Endodermal cell (in vitro differentiated cells): Measurements from ENCODE around the gene CLTB. TPM values are rescaled to one million over a fixed set of nuclear protein-coding genes. Genes with fewer than 3 reads are reported as not detected.
A peak's percentile ranks its signal among the peaks of the same experiment; 100 is the strongest.

Source experiments
- DNase-seq: peaks from one replicate; pipeline ENCODE4 v3.0.0-alpha.2; 2017
- H3K27ac ChIP-seq: 2 replicates; pipeline ENCODE4 v1.5.1; 2013; ENCODE audit warnings: mild to moderate bottlenecking, low read depth, low read length, moderate library complexity
- H3K27me3 ChIP-seq: 2 replicates; pipeline ENCODE4 v1.6.1; 2013; ENCODE audit warnings: mild to moderate bottlenecking, low read length, moderate library complexity; ENCODE audit not compliant: insufficient read depth, control insufficient read depth, poor library complexity, severe bottlenecking
- H3K36me3 ChIP-seq: 2 replicates; pipeline ENCODE4 v1.7.0; 2013; ENCODE audit warnings: mild to moderate bottlenecking, low read length, moderate library complexity; ENCODE audit not compliant: control insufficient read depth, insufficient read depth
- H3K4me1 ChIP-seq: one replicate; pipeline ENCODE4 v1.7.0; 2013; ENCODE audit warnings: low read length; ENCODE audit not compliant: control insufficient read depth, insufficient read depth
- H3K4me3 ChIP-seq: 2 replicates; pipeline ENCODE4 v1.5.1; 2013; ENCODE audit warnings: mild to moderate bottlenecking, low read length, moderate library complexity
- H3K9ac ChIP-seq: 2 replicates; pipeline ENCODE4 v1.6.1; 2013; ENCODE audit warnings: mild to moderate bottlenecking, low read length, moderate library complexity; ENCODE audit not compliant: poor library complexity, severe bottlenecking; ENCODE audit errors: extremely low read depth
- H3K9me3 ChIP-seq: 2 replicates; pipeline ENCODE4 v1.6.1; 2013; ENCODE audit warnings: mild to moderate bottlenecking, low read length, moderate library complexity; ENCODE audit not compliant: control insufficient read depth
- H3K27ac Mint-ChIP-seq: 2 replicates; pipeline ENCODE4 v1.8.0; 2020; ENCODE audit warnings: mixed read lengths
- H3K27me3 Mint-ChIP-seq: 2 replicates; pipeline ENCODE4 v1.8.0; 2021; ENCODE audit warnings: mild to moderate bottlenecking, mixed read lengths; ENCODE audit not compliant: insufficient read depth
- H3K36me3 Mint-ChIP-seq: 2 replicates; pipeline ENCODE4 v1.8.0; 2020; ENCODE audit warnings: low read depth, mixed read lengths
- H3K4me1 Mint-ChIP-seq: 2 replicates; pipeline ENCODE4 v1.8.0; 2020; ENCODE audit warnings: mixed read lengths
- H3K4me3 Mint-ChIP-seq: 2 replicates; pipeline ENCODE4 v1.8.0; 2020; ENCODE audit warnings: mild to moderate bottlenecking, moderate library complexity, mixed read lengths
- H3K9me3 Mint-ChIP-seq: 2 replicates; pipeline ENCODE4 v1.8.0; 2020; ENCODE audit warnings: mild to moderate bottlenecking, mixed read lengths
- WGBS, 2 experiments: methylation state at CpG; one replicate each; pipeline versions ENCODE4 v1.1.5 to v1.1.7; 2013; ENCODE audit warnings: missing lambda C conversion rate in 2 of 2, mixed read lengths in 1 of 2; ENCODE audit not compliant: insufficient coverage in 1 of 2, insufficient read length in 1 of 2; 5-methylcytosine and 5-hydroxymethylcytosine counted together
- total RNA-seq, 2 donors: library from RNA; stranded (reverse); fragmentation: NEBNext Ultra II Directional in 1 of 2; extraction: Animal tissue kit (Norgen Biotek cat#: 25700) in 1 of 2; gene quantifications; 2 replicates in 1 of 2; 3 replicates in 1 of 2; pipeline ENCODE4 v1.2.1, GENCODE V29; 2021
- TF ChIP-seq, protein P1 (sequence below): fragments of 200-600 bp; sonication (generic); conservative IDR thresholded peaks from 2 replicates; pipeline ENCODE4 v1.5.0; 2021; ENCODE audit warnings: antibody characterized with exemption, mild to moderate bottlenecking

CLTB gene
- total RNA-seq, 2 donors from 2014 or later, result 40.9 to 49.7 TPM

DNA sequence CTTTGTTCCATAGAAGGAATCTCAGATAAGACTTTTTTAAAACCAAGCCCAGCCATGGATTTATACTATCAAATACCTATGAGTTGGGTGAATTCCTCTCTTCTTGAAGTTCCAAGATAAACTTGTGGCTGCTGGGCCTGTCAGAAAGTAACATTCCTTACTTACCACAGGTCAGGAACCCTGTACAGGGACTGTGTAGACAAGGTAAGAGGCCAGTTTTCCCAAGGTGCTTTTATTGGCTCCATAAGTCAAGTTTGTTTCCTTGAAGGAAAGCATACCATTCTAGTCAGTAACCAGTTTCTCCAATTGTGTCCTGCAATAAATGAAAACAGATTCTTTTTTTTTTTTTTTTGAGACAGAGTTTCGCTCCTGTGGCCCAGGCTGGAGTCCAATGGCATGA is 8.8 kb upstream of the CLTB start:
- peaks cover 2% of the 10 kb centered on the region for H3K4me1 Mint-ChIP-seq
- no peaks in the 10 kb centered on the region for H3K27me3 ChIP-seq
- peak overlapping the region; percentile 43 for H3K4me3 ChIP-seq
- H3K36me3 Mint-ChIP-seq, result peaks cover 7% of the 10 kb centered on the region
- no peak overlapping the region for H3K27ac ChIP-seq
- WGBS, 2 experiments, result 100% methylated on average over 1 of the region's 1 CpG; no CpG with 5 or more reads in 1 of the 2 experiments
- H3K27me3 Mint-ChIP-seq, result peaks cover 5% of the 10 kb centered on the region
- DNase-seq, result no peak
- H3K9me3 Mint-ChIP-seq, result peaks cover 62% of the 10 kb centered on the region
- H3K27ac Mint-ChIP-seq, result no peak overlapping the region
- peaks cover 1% of the 10 kb centered on the region for H3K4me1 ChIP-seq
- H3K36me3 ChIP-seq, result no peaks in the 10 kb centered on the region
- no peak overlapping the region for H3K4me3 Mint-ChIP-seq
- peaks cover 73% of the 10 kb centered on the region for H3K9me3 ChIP-seq
- TF ChIP-seq, protein P1, sequence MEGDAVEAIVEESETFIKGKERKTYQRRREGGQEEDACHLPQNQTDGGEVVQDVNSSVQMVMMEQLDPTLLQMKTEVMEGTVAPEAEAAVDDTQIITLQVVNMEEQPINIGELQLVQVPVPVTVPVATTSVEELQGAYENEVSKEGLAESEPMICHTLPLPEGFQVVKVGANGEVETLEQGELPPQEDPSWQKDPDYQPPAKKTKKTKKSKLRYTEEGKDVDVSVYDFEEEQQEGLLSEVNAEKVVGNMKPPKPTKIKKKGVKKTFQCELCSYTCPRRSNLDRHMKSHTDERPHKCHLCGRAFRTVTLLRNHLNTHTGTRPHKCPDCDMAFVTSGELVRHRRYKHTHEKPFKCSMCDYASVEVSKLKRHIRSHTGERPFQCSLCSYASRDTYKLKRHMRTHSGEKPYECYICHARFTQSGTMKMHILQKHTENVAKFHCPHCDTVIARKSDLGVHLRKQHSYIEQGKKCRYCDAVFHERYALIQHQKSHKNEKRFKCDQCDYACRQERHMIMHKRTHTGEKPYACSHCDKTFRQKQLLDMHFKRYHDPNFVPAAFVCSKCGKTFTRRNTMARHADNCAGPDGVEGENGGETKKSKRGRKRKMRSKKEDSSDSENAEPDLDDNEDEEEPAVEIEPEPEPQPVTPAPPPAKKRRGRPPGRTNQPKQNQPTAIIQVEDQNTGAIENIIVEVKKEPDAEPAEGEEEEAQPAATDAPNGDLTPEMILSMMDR, result no peak
- no peak overlapping the region for H3K9ac ChIP-seq

DNA sequence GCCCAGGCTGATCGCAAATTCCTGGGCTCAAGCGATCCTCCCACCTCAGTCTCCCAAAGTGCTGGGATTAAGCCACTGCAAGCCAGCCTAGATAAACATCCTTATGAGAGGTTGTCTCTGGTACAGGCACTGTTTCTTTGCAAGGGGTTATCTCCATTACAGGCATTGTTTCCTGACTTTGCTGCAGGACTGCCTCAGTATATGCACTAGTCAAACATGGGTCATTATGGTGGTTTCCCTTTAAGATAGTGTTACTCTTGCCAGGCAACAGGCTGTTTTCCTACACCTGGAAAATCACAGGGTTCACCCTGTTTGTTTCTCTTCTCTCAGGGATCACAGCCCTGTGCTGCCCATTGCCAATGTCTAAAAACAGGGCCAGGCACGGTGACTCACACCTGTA is 7.8 kb upstream of the CLTB start:
- Histone ChIP-seq H3K27ac (no peak overlapping the region), H3K4me3 (peak overlapping the region; percentile 72), H3K9ac (no peak overlapping the region), H3K36me3 (no peaks in the 10 kb centered on the region), H3K27me3 (no peaks in the 10 kb centered on the region), H3K4me1 (no peaks in the 10 kb centered on the region), H3K9me3 (peaks cover 79% of the 10 kb centered on the region)
- TF ChIP-seq, protein P1, result no peak
- 80 to 96% methylated on average over 3 of the region's 3 CpGs for WGBS, 2 experiments
- Mint-ChIP-seq H3K27ac (no peak overlapping the region), H3K27me3 (peaks cover 5% of the 10 kb centered on the region), H3K4me3 (no peak overlapping the region), H3K36me3 (peaks cover 7% of the 10 kb centered on the region), H3K4me1 (peaks cover 2% of the 10 kb centered on the region), H3K9me3 (peaks cover 70% of the 10 kb centered on the region)
- no peak for DNase-seq

DNA sequence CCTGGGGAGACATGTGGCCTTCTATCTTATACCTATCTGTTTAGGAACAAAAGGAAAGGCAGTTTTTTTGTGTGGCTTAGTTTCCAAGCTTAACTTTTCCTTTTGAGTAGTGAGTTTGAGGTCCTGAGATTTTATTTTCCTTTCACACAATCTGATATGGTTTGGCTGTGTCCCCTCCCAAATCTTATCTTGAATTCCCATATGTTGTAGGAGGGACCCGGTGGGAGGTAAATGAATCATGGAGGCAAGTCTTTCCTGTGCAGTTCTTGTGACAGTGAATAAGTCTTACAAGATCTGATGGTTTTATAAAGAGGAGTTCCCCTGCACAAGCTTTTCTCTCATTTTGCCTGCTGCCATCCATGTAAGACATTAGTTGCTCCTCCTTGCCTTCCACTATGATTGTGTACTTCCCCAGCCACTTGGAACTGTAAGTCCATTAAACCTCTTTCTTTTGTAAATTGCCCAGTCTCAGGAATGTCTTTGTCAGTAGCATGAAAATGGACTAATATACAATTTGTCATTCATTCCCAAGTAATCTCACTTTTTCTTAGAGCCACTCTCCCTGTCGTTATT is 4.7 kb upstream of the CLTB start:
- Histone ChIP-seq H3K27ac (no peak overlapping the region), H3K27me3 (no peaks in the 10 kb centered on the region), H3K4me1 (no peaks in the 10 kb centered on the region), H3K9me3 (peaks cover 70% of the 10 kb centered on the region), H3K36me3 (no peaks in the 10 kb centered on the region), H3K9ac (no peak overlapping the region), H3K4me3 (peak overlapping the region; percentile 72)
- Mint-ChIP-seq H3K27ac (peak overlapping the region; percentile 82), H3K4me3 (no peak overlapping the region), H3K36me3 (peaks cover 13% of the 10 kb centered on the region), H3K9me3 (peaks cover 86% of the 10 kb centered on the region), H3K4me1 (peaks cover 2% of the 10 kb centered on the region), H3K27me3 (peaks cover 14% of the 10 kb centered on the region)
- TF ChIP-seq, protein P1, result no peak
- WGBS, 2 experiments, result 79 to 100% methylated on average over 1 to 2 of the region's 2 CpGs
- DNase-seq, result no peak
